Measurements from ENCODE around the gene ZNF681.
"Not testable (repeated sequence)": the region's sequence is repeated elsewhere in the genome, so short reads cannot be mapped to it uniquely, and the experiment has no call there.

The ZNF681 gene

GRCh38 chr19:23758187-23759074 is at the start of gene ZNF681:
Gene ZNF681 (minus strand): TSS chr19:23758891. CDS start chr19:23758749, 142 bp downstream.
- DNase-seq, result peak; percentile 94

- DNase-seq, result no peak
These were observed 46.0 kb upstream of the ZNF681 start for GRCh38 chr19:23804676-23805075.

- DNase-seq, result no peak
These were observed 43.6 kb upstream of the ZNF681 start for GRCh38 chr19:23802290-23802689.

- DNase-seq, result no peak
These were observed 43.1 kb upstream of the ZNF681 start for GRCh38 chr19:23801803-23802202.

GRCh38 chr19:23800868-23801267 is 42.2 kb upstream of the ZNF681 start:
- no peak for DNase-seq

GRCh38 chr19:23800271-23800670 is 41.6 kb upstream of the ZNF681 start:
- DNase-seq, result no peak

GRCh38 chr19:23799321-23799720 is 40.6 kb upstream of the ZNF681 start:
- DNase-seq, result no peak

GRCh38 chr19:23795462-23795861 is 36.8 kb upstream of the ZNF681 start:
- DNase-seq, result no peak

GRCh38 chr19:23792784-23793183 is 34.1 kb upstream of the ZNF681 start:
- DNase-seq, result no peak

GRCh38 chr19:23790641-23791488 is 32.2 kb upstream of the ZNF681 start:
- DNase-seq, result no peak

- no peak for DNase-seq
These were observed 30.6 kb upstream of the ZNF681 start for GRCh38 chr19:23789246-23789645.

- no peak for DNase-seq
These were observed 29.7 kb upstream of the ZNF681 start for GRCh38 chr19:23788411-23788810.

GRCh38 chr19:23787106-23787505 is 28.4 kb upstream of the ZNF681 start:
- DNase-seq, result no peak

GRCh38 chr19:23785982-23786381 is 27.3 kb upstream of the ZNF681 start:
- no peak for DNase-seq

GRCh38 chr19:23784274-23784673 is 25.6 kb upstream of the ZNF681 start:
- no peak for DNase-seq

GRCh38 chr19:23783636-23784035 is 24.9 kb upstream of the ZNF681 start:
- no peak for DNase-seq

GRCh38 chr19:23779645-23780044 is 21.0 kb upstream of the ZNF681 start:
- no peak for DNase-seq

- no peak for DNase-seq
These were observed 19.9 kb upstream of the ZNF681 start for GRCh38 chr19:23778566-23778965.

GRCh38 chr19:23778036-23778435 is 19.3 kb upstream of the ZNF681 start:
- not testable (repeated sequence) for DNase-seq

- no peak for DNase-seq
These were observed 18.5 kb upstream of the ZNF681 start for GRCh38 chr19:23777216-23777615.

GRCh38 chr19:23776507-23777205 is 18.0 kb upstream of the ZNF681 start:
- DNase-seq, result no peak

- no peak for DNase-seq
These were observed 15.9 kb upstream of the ZNF681 start for GRCh38 chr19:23774524-23774971.

- DNase-seq, result no peak
These were observed 15.4 kb upstream of the ZNF681 start for GRCh38 chr19:23774106-23774505.
